Left lung (tissue), 10 donors: Measurements from ENCODE around the gene SLC5A1. TPM values are rescaled to one million over a fixed set of nuclear protein-coding genes. Genes with fewer than 3 reads are reported as not detected.

Source experiments
- ATAC-seq: fragments of 200-7000 bp; cut with Tn5 transposase; one replicate; pipeline ENCODE4 v1.9.1; 2020; ENCODE audit warnings: moderate library complexity
- DNase-seq, 4 donors: peaks; one replicate each; pipeline ENCODE4 v3.0.0-alpha.2; 2013 to 2020
- H3K27ac ChIP-seq, 2 donors: fragments of 200-600 bp; sonication (generic) in 1 of 2; one replicate each; pipeline versions ENCODE4 v1.5.0 to v1.8.0; 2020 to 2021
- H3K27me3 ChIP-seq, 2 donors: fragments of 200-600 bp; sonication (generic) in 1 of 2; one replicate each; pipeline versions ENCODE4 v1.5.0 to v1.8.0; 2020 to 2021
- H3K36me3 ChIP-seq, 2 donors: fragments of 200-600 bp; sonication (generic) in 1 of 2; one replicate each; pipeline versions ENCODE4 v1.5.0 to v1.8.0; 2020 to 2021
- H3K4me1 ChIP-seq, 2 donors: fragments of 200-600 bp; one replicate each; pipeline ENCODE4 v1.8.0; 2021
- H3K4me3 ChIP-seq, 2 donors: fragments of 200-600 bp; sonication (generic) in 1 of 2; one replicate each; pipeline versions ENCODE4 v1.5.0 to v1.8.0; 2020 to 2021; ENCODE audit warnings: mild to moderate bottlenecking in 1 of 2
- H3K9me3 ChIP-seq, 2 donors: fragments of 200-600 bp; sonication (generic) in 1 of 2; one replicate each; pipeline versions ENCODE4 v1.5.0 to v1.8.0; 2020 to 2021
- CTCF ChIP-seq, 2 donors: fragments of 200-600 bp; sonication (generic) in 1 of 2; IDR thresholded peaks; one replicate each; pipeline versions ENCODE4 v1.5.0 to v1.8.0; 2021; ENCODE audit warnings: antibody characterized with exemption in 2 of 2
- intact Hi-C, 2 donors: fragments of 100-400 bp; cut with DNase I; formaldehyde crosslinking; loops; one replicate each; pipeline versions ENCODE4 v1.11.2 to v1.14.2; 2022
- polyA plus RNA-seq, 6 donors: library from polyadenylated mRNA; unstranded; fragments of 120-200 nt; gene quantifications; one replicate each; pipeline ENCODE4 v1.2.1, GENCODE V29; 2013; ENCODE audit not compliant: insufficient read length in 6 of 6
- total RNA-seq, 2 donors: library from RNA; stranded (reverse); fragmentation: NEBNext Ultra II Directional; extraction: Animal tissue kit (Norgen Biotek cat#: 25700); gene quantifications; one replicate each; pipeline ENCODE4 v1.2.1, GENCODE V29; 2021
- donor health status: DM: no; HTN: yes; CAD: no.
- donor health status: DM: no; HTN: no; CAD: no.

SLC5A1 gene
- total and polyA plus RNA-seq, 8 donors, result 0.26 to 1.1 (median 0.50) TPM

GRCh38 chr22:32120603-32121002 lies 77.5 kb downstream of the SLC5A1 start:
- Histone ChIP-seq H3K9me3 (no peaks in the 10 kb centered on the region), H3K27me3 (no peaks in the 10 kb centered on the region), H3K4me1 (no peaks in the 10 kb centered on the region), H3K27ac (no peak overlapping the region), H3K4me3 (no peak overlapping the region), H3K36me3 (no peaks in the 10 kb centered on the region)
- intact Hi-C loops, result no loop called here
- TF ChIP-seq CTCF (IDR thresholded peaks at IDR 0.05), result no peak
- DNase-seq, result peak in 1 of 4 donors; percentile 67
- ATAC-seq, result no peak

- Histone ChIP-seq H3K36me3 (no peaks in the 10 kb centered on the region), H3K4me3 (no peak overlapping the region), H3K9me3 (no peaks in the 10 kb centered on the region), H3K27ac (no peak overlapping the region), H3K27me3 (no peaks in the 10 kb centered on the region), H3K4me1 (no peaks in the 10 kb centered on the region)
- TF ChIP-seq CTCF (IDR thresholded peaks at IDR 0.05), result no peak
- intact Hi-C loops, result no loop called here
- ATAC-seq (no peak), DNase-seq (no peak)
These were observed 79.8 kb downstream of the SLC5A1 start for GRCh38 chr22:32122899-32123298.

- no peak for TF ChIP-seq CTCF (IDR thresholded peaks at IDR 0.05)
- no peaks in the 10 kb centered on the region for H3K36me3 ChIP-seq
- no peaks in the 10 kb centered on the region for H3K27me3 ChIP-seq
- DNase-seq, result no peak
- no peaks in the 10 kb centered on the region for H3K9me3 ChIP-seq
- intact Hi-C loops, result no loop called here
- no peak overlapping the region for H3K4me3 ChIP-seq
- no peak overlapping the region for H3K27ac ChIP-seq
- H3K4me1 ChIP-seq, result no peaks in the 10 kb centered on the region
- ATAC-seq, result no peak
These were observed 80.6 kb downstream of the SLC5A1 start for GRCh38 chr22:32123657-32124056.

- DNase-seq (no peak), ATAC-seq (no peak)
- no peak for TF ChIP-seq CTCF (IDR thresholded peaks at IDR 0.05)
- no peaks in the 10 kb centered on the region for H3K9me3 ChIP-seq
- intact Hi-C loops, result no loop called here
- H3K4me3 ChIP-seq, result no peak overlapping the region
- no peaks in the 10 kb centered on the region for H3K27me3 ChIP-seq
- H3K36me3 ChIP-seq, result no peaks in the 10 kb centered on the region
- no peak overlapping the region for H3K27ac ChIP-seq
- no peaks in the 10 kb centered on the region for H3K4me1 ChIP-seq
These were observed 84.8 kb downstream of the SLC5A1 start for GRCh38 chr22:32127904-32128303.

- intact Hi-C loops, result no loop called here
- Histone ChIP-seq H3K27ac (no peak overlapping the region), H3K4me1 (no peaks in the 10 kb centered on the region), H3K9me3 (no peaks in the 10 kb centered on the region), H3K27me3 (peaks cover 0 to 5% of the 10 kb centered on the region in 2 donors), H3K36me3 (no peaks in the 10 kb centered on the region), H3K4me3 (no peak overlapping the region)
- DNase-seq, result no peak
- no peak for ATAC-seq
- no peak for TF ChIP-seq CTCF (IDR thresholded peaks at IDR 0.05)
These were observed 87.4 kb downstream of the SLC5A1 start for GRCh38 chr22:32130464-32130863.
